GM13976 (cell line): Measurements from ENCODE around the gene P3H2.

Source experiments
- DNase-seq: peaks from one replicate; pipeline ENCODE4 v3.0.0; 2012; ENCODE audit warnings: low spot score
- in situ Hi-C: fragments of 300-500 bp; cut with MboI; formaldehyde crosslinking; loops from one replicate; pipeline ENCODE4 v1.12.0; 2022; ENCODE audit warnings: low sequenced_read_pairs, mixed read lengths, inconsistent platforms; ENCODE audit not compliant: unreplicated experiment
- TF ChIP-seq, protein P1 (sequence below): IDR thresholded peaks from 2 replicates; pipeline ENCODE4 v1.5.1; 2012; ENCODE audit warnings: borderline replicate concordance, mild to moderate bottlenecking; ENCODE audit not compliant: insufficient read depth; ENCODE audit errors: extremely low read depth, missing control alignments, control extremely low read depth

P3H2 gene

GRCh38 chr3:190070622-190071347 is 49.9 kb downstream of the P3H2 start:
- no peak for DNase-seq
- in situ Hi-C loops, result no loop called here
- TF ChIP-seq, protein P1, sequence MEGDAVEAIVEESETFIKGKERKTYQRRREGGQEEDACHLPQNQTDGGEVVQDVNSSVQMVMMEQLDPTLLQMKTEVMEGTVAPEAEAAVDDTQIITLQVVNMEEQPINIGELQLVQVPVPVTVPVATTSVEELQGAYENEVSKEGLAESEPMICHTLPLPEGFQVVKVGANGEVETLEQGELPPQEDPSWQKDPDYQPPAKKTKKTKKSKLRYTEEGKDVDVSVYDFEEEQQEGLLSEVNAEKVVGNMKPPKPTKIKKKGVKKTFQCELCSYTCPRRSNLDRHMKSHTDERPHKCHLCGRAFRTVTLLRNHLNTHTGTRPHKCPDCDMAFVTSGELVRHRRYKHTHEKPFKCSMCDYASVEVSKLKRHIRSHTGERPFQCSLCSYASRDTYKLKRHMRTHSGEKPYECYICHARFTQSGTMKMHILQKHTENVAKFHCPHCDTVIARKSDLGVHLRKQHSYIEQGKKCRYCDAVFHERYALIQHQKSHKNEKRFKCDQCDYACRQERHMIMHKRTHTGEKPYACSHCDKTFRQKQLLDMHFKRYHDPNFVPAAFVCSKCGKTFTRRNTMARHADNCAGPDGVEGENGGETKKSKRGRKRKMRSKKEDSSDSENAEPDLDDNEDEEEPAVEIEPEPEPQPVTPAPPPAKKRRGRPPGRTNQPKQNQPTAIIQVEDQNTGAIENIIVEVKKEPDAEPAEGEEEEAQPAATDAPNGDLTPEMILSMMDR, result no peak

- in situ Hi-C loops, result no loop called here
- TF ChIP-seq, protein P1, result no peak
- DNase-seq, result no peak
Observed at GRCh38 chr3:190065204-190065603, 55.5 kb downstream of the P3H2 start.

DNA sequence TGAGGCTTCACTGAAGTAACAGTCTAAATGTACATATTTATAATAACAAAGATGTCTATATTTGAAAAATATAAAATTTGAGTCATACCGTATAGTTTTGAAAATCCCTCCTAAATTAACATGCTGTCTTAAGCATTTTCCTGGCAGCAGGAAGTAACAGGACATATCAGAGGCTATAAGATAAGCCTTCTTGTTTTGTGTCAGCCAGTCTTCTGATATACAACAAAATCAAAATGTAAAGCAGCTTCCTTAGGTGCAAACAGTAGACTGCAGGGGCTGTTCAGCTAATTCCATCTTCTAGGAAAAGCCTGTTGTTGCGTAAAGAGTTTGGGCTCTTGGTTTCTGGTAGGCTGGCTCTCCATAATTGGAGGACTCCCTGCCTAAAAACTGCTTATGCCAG is 56.0 kb downstream of the P3H2 start:
- in situ Hi-C loops, result no loop called here
- TF ChIP-seq, protein P1, result no peak
- DNase-seq, result no peak

GRCh38 chr3:190064112-190064511 is 56.6 kb downstream of the P3H2 start:
- TF ChIP-seq, protein P1, result no peak
- DNase-seq, result no peak
- in situ Hi-C loops, result no loop called here

GRCh38 chr3:190063490-190063889 is 57.2 kb downstream of the P3H2 start:
- DNase-seq, result no peak
- in situ Hi-C loops, result no loop called here
- TF ChIP-seq, protein P1, result no peak

DNA sequence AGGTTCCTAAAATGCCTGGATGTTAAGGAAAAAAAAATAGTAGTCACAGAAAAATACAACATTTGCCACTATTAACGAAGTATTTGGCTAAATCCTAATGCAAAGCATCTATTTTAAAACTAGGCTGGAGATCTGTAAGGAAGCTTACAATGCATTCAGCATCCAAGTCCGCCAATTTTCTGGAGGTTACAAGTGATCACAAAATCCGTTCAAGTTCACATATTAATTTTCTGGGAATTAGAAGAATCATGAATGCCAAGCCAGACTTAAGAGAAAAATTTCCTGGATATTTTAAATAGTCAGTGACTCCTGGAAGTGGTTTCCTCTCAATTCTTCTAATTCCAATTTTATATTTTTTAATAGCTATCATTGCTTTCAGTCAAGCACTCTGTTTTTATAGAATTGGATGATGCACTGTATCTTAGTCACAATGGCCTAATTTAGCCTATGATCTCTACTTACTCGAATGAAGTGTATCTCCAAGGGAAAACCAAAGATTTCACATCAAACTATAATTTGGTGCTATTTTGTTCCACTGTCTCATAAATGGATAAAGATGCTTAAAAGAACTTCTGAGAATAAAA is 60.4 kb downstream of the P3H2 start:
- TF ChIP-seq, protein P1, result no peak
- in situ Hi-C loops, result no loop called here
- no peak for DNase-seq
